Panc1 (cell line): ENCODE data around the gene IL1RAPL1. TPM values are rescaled to one million over a fixed set of nuclear protein-coding genes. Genes with fewer than 3 reads are reported as not detected.

Experiments
- ATAC-seq: fragments of 200-7000 bp; cut with Tn5 transposase; 2 replicates; pipeline ENCODE4 v1.9.1; 2020; ENCODE audit warnings: mild to moderate bottlenecking, moderate library complexity
- BruUV-seq: library from RNA; stranded (reverse); fragments of 400-500 nt; replicated peaks from 2 replicates; lab custom pipeline; 2021; lab: Mats Ljungman, UMichigan
- CTCF ChIA-PET: fragments of 300-600 bp; sonication (Branson Sonifier 250); formaldehyde crosslinking; loops from one replicate; lab custom pipeline; 2022; ENCODE audit warnings: antibody characterized with exemption; lab: Charles Lee
- POLR2A ChIA-PET: fragments of 300-600 bp; sonication (Branson Sonifier 250); formaldehyde crosslinking; loops from one replicate; lab custom pipeline; 2022; ENCODE audit warnings: antibody characterized with exemption; lab: Charles Lee
- DNase-seq: peaks from one replicate; pipeline ENCODE4 v3.0.0-alpha.2; 2010; ENCODE audit warnings: low read depth, low spot score
- H3K27ac ChIP-seq: 2 replicates; pipeline ENCODE4 v1.5.1; 2011; ENCODE audit warnings: mild to moderate bottlenecking, low read length, inconsistent platforms
- H3K27me3 ChIP-seq: fragments of 200-500 bp; sonication (Bioruptor generic); 2 replicates; pipeline ENCODE4 v1.6.0; 2014; ENCODE audit warnings: low read length, inconsistent platforms; ENCODE audit not compliant: control insufficient read depth, insufficient read depth
- H3K36me3 ChIP-seq: fragments of 200-500 bp; sonication (Bioruptor generic); 2 replicates; pipeline ENCODE4 v1.5.1; 2014; ENCODE audit warnings: inconsistent platforms, mild to moderate bottlenecking, low read length, moderate library complexity; ENCODE audit not compliant: control insufficient read depth, insufficient read depth
- H3K4me1 ChIP-seq: 2 replicates; pipeline ENCODE4 v1.5.1; 2011; ENCODE audit warnings: inconsistent platforms, mild to moderate bottlenecking, low read length, moderate library complexity; ENCODE audit not compliant: control insufficient read depth, insufficient read depth
- H3K4me3 ChIP-seq, 2 experiments: 2 replicates each; pipeline ENCODE4 v1.5.1; 2011 to 2012; ENCODE audit warnings: low read depth in 2 of 2, low read length in 2 of 2, mild to moderate bottlenecking in 2 of 2, inconsistent platforms in 1 of 2, moderate library complexity in 1 of 2
- H3K9me3 ChIP-seq: fragments of 200-500 bp; sonication (Bioruptor generic); 2 replicates; pipeline ENCODE4 v1.5.1; 2014; ENCODE audit warnings: low read depth, mild to moderate bottlenecking, inconsistent platforms, low read length, moderate library complexity; ENCODE audit not compliant: control insufficient read depth, insufficient read depth
- CTCF ChIP-seq: fragments of 450-650 bp; IDR thresholded peaks from 2 replicates; pipeline ENCODE4 v1.5.1; 2017; ENCODE audit warnings: mild to moderate bottlenecking
- POLR2AphosphoS5 ChIP-seq: IDR thresholded peaks from 2 replicates; pipeline ENCODE4 v1.6.1; 2012; ENCODE audit warnings: mild to moderate bottlenecking, low read depth, low read length, moderate library complexity
- REST ChIP-seq, 2 experiments: IDR thresholded peaks; 2 replicates each; pipeline ENCODE4 v1.6.1; 2011 to 2012; ENCODE audit warnings: low read depth in 2 of 2, control low read depth in 1 of 2, low read length in 1 of 2, mild to moderate bottlenecking in 1 of 2, moderate library complexity in 1 of 2; ENCODE audit not compliant: insufficient read depth in 1 of 2
- SIN3A ChIP-seq: IDR thresholded peaks from 2 replicates; pipeline ENCODE4 v1.6.1; 2012; ENCODE audit warnings: low read depth, mild to moderate bottlenecking, low read length, moderate library complexity, borderline replicate concordance; ENCODE audit not compliant: insufficient read depth
- TCF7L2 ChIP-seq: IDR thresholded peaks from 2 replicates; pipeline ENCODE4 v1.6.1; 2011; ENCODE audit warnings: mild to moderate bottlenecking, low read depth, low read length, inconsistent platforms
- in situ Hi-C: cut with HindIII; loops from 2 replicates; pipeline ENCODE4 v1.10.0; 2016; ENCODE audit warnings: low sequenced_read_pairs, low pct_unique_long_range_greater_than_20kb
- intact Hi-C: fragments of 100-400 bp; cut with micrococcal nuclease; formaldehyde crosslinking; loops from one replicate; pipeline ENCODE4 v1.10.0; 2022; ENCODE audit not compliant: unreplicated experiment
- total RNA-seq: library from RNA; stranded (reverse); gene quantifications from one replicate; pipeline ENCODE4 v1.2.1, GENCODE V29; 2021; ENCODE audit not compliant: unreplicated experiment

The IL1RAPL1 gene
- total RNA-seq, 1 experiment from 2014 or later: 0.59 TPM

DNA sequence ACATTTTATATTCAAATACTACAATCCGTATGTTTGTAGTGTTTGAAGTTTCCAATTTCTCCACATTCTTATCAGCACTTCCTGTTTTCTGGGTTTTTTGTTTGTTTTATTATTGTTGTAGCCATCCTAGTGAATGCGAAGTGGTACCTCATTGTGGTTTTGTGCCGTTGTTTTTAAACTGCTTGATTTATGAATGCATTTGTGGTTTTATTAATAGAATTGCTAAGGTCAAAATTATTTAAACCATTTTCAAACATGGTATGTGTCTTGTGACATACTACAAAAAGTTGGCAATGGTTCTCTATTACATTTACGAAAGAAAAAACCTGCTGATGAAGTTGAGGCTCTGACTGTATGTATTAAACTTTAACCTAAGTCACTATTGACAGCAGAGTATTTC is 848.1 kb downstream of the IL1RAPL1 start:
- Histone ChIP-seq H3K27me3 (no peaks in the 10 kb centered on the region), H3K4me3 (no peak overlapping the region), H3K36me3 (no peaks in the 10 kb centered on the region), H3K27ac (no peak overlapping the region), H3K4me1 (no peaks in the 10 kb centered on the region), H3K9me3 (no peaks in the 10 kb centered on the region)
- ChIA-PET POLR2A (no interaction called here), CTCF (no interaction called here)
- in situ Hi-C loops (no loop called here), intact Hi-C loops (no loop called here)
- no TSS peak for BruUV-seq
- DNase-seq (no peak), ATAC-seq (no peak)
- no peak for TF ChIP-seq REST (IDR thresholded peaks at IDR 0.05; ENCODE audit: insufficient read depth in 1 of 2, low read depth in 2 of 2, low read length in 1 of 2)
- no peak for TF ChIP-seq TCF7L2
- no peak for TF ChIP-seq SIN3A
- no peak for TF ChIP-seq POLR2AphosphoS5
- no peak for TF ChIP-seq CTCF

- Histone ChIP-seq H3K4me1 (no peaks in the 10 kb centered on the region), H3K4me3 (no peak overlapping the region), H3K36me3 (no peaks in the 10 kb centered on the region), H3K9me3 (no peaks in the 10 kb centered on the region), H3K27ac (no peak overlapping the region), H3K27me3 (no peaks in the 10 kb centered on the region)
- no peak for TF ChIP-seq REST (IDR thresholded peaks at IDR 0.05; ENCODE audit: insufficient read depth in 1 of 2, low read depth in 2 of 2, low read length in 1 of 2)
- TF ChIP-seq CTCF: no peak
- no peak for TF ChIP-seq TCF7L2
- TF ChIP-seq SIN3A: no peak
- in situ Hi-C loops (no loop called here), intact Hi-C loops (no loop called here)
- no TSS peak for BruUV-seq
- DNase-seq (no peak), ATAC-seq (no peak)
- POLR2A ChIA-PET: no interaction called here
- CTCF ChIA-PET: no interaction called here
Observed at GRCh38 chrX:29447867-29448266, 860.6 kb downstream of the IL1RAPL1 start.
